Smooth muscle cell (in vitro differentiated cells): ENCODE data around the gene INSRR. TPM values are rescaled to one million over a fixed set of nuclear protein-coding genes. Genes with fewer than 3 reads are reported as not detected.

Experiments used
- DNase-seq: peaks from one replicate; lab custom pipeline; 2025; ENCODE audit not compliant: unreplicated experiment; lab: John Stamatoyannopoulos, UW
- H2AFZ ChIP-seq: fragments of 200-600 bp; sonication (generic); 2 replicates; pipeline ENCODE4 v1.6.0; 2016; ENCODE audit warnings: antibody characterized with exemption, low read depth, mild to moderate bottlenecking
- H3F3A ChIP-seq: fragments of 200-600 bp; sonication (generic); 2 replicates; pipeline ENCODE4 v1.6.0; 2017; ENCODE audit warnings: antibody characterized with exemption, low read depth
- H3K27ac ChIP-seq: fragments of 200-600 bp; sonication (generic); 2 replicates; pipeline ENCODE4 v1.5.1; 2016; ENCODE audit warnings: low read depth, mild to moderate bottlenecking
- H3K27me3 ChIP-seq: fragments of 200-600 bp; sonication (generic); 2 replicates; pipeline ENCODE4 v1.6.1; 2016; ENCODE audit warnings: low read depth, mild to moderate bottlenecking
- H3K36me3 ChIP-seq: fragments of 200-600 bp; sonication (generic); 2 replicates; pipeline ENCODE4 v1.5.1; 2016; ENCODE audit warnings: low read depth
- H3K4me1 ChIP-seq: fragments of 200-600 bp; sonication (generic); 2 replicates; pipeline ENCODE4 v1.5.1; 2016; ENCODE audit warnings: low read depth
- H3K4me2 ChIP-seq: fragments of 200-600 bp; sonication (generic); 2 replicates; pipeline ENCODE4 v1.6.0; 2016; ENCODE audit warnings: mild to moderate bottlenecking
- H3K4me3 ChIP-seq: fragments of 200-600 bp; sonication (generic); 2 replicates; pipeline ENCODE4 v1.5.1; 2016; ENCODE audit warnings: mild to moderate bottlenecking
- H3K79me2 ChIP-seq: fragments of 200-600 bp; sonication (generic); 2 replicates; pipeline ENCODE4 v1.6.0; 2016; ENCODE audit warnings: low read depth, mild to moderate bottlenecking
- H3K9ac ChIP-seq: fragments of 200-600 bp; sonication (generic); 2 replicates; pipeline ENCODE4 v1.6.0; 2016; ENCODE audit warnings: low read depth
- H3K9me3 ChIP-seq: fragments of 200-600 bp; sonication (generic); replicated peaks from 2 replicates; pipeline ENCODE4 v1.5.1; 2016; ENCODE audit warnings: low read depth
- H4K20me1 ChIP-seq: fragments of 200-600 bp; sonication (generic); 2 replicates; pipeline ENCODE4 v1.6.0; 2016; ENCODE audit warnings: low read depth
- CTCF ChIP-seq: fragments of 200-600 bp; sonication (generic); IDR thresholded peaks from 2 replicates; pipeline ENCODE4 v1.5.1; 2017; ENCODE audit warnings: borderline replicate concordance, mild to moderate bottlenecking, antibody characterized with exemption; ENCODE audit not compliant: insufficient read depth, poor library complexity, severe bottlenecking
- WGBS: methylation state at CpG from one replicate; pipeline ENCODE4 v1.1.7; 2016; ENCODE audit warnings: low lambda C conversion rate; 5-methylcytosine and 5-hydroxymethylcytosine counted together
- polyA plus RNA-seq: library from polyadenylated mRNA; unstranded; fragments of >200 nt; fragmentation: Nextera tagmentation; extraction: Ambion mirVana; gene quantifications from 2 replicates; pipeline ENCODE4 v1.2.1, GENCODE V29; 2016
- total RNA-seq: library from RNA; depleted of rRNA; stranded (reverse); fragments of >200 nt; gene quantifications from 2 replicates; pipeline ENCODE4 v1.2.3, GENCODE V29; 2014

Gene INSRR
- total and polyA plus RNA-seq, 2 experiments from 2014 or later = 0.36 to 0.45 TPM

GRCh38 chr1:156836892-156837291 is 22.0 kb downstream of the INSRR start:
- WGBS = 87% methylated on average over 4 of the region's 4 CpGs
- H4K20me1 ChIP-seq = no peaks in the 10 kb centered on the region
- TF ChIP-seq CTCF = no peak
- H3K27ac ChIP-seq = no peak overlapping the region
- no peak overlapping the region for H3K9ac ChIP-seq
- H3K4me2 ChIP-seq = no peak overlapping the region
- no peaks in the 10 kb centered on the region for H3F3A ChIP-seq
- no peak overlapping the region for H2AFZ ChIP-seq
- no peaks in the 10 kb centered on the region for H3K36me3 ChIP-seq
- no peaks in the 10 kb centered on the region for H3K79me2 ChIP-seq
- H3K27me3 ChIP-seq = peaks cover 31% of the 10 kb centered on the region
- H3K4me3 ChIP-seq = no peak overlapping the region
- H3K9me3 ChIP-seq = no peaks in the 10 kb centered on the region
- DNase-seq = no peak
- H3K4me1 ChIP-seq = peaks cover 5% of the 10 kb centered on the region

DNA sequence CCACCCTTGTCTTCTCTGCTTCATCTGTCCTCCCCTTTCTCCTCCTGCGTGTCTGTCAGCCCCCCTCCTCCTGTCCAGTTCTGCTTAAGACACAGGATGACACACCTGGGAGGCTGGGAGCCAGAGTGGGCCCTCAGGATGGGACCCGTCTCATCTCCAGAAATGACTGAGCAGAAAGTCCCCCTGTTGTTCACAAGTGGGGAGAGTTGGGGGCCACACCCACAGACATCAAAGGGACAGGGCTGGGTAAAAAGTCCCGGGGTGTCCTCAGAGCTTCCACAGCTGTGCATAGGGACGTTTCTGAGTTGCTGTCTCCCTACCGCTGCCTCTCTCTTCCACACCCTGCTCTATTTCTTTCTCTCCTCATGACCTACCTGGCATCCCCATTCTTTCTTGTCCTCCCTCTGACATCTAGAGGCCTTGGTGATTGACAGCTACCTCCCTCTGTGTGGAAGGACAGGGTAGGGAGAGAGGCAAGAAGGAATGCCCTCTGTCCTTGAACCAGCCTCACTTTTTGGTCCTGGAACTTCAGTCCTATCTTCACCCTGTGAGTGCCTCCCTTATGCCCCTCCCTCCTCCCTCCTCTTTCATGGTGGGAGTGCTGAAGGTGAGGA is 22.8 kb downstream of the INSRR start:
- Histone ChIP-seq H3K36me3 (no peaks in the 10 kb centered on the region), H3K9me3 (no peaks in the 10 kb centered on the region), H3K27me3 (peaks cover 35% of the 10 kb centered on the region), H3K4me1 (peaks cover 5% of the 10 kb centered on the region), H3K4me3 (no peak overlapping the region), H3K79me2 (no peaks in the 10 kb centered on the region), H3K27ac (no peak overlapping the region), H3K4me2 (no peak overlapping the region), H3F3A (no peaks in the 10 kb centered on the region), H2AFZ (no peak overlapping the region), H4K20me1 (no peaks in the 10 kb centered on the region), H3K9ac (no peak overlapping the region)
- DNase-seq = no peak
- 83% methylated on average over 5 of the region's 5 CpGs for WGBS
- no peak for TF ChIP-seq CTCF

DNA sequence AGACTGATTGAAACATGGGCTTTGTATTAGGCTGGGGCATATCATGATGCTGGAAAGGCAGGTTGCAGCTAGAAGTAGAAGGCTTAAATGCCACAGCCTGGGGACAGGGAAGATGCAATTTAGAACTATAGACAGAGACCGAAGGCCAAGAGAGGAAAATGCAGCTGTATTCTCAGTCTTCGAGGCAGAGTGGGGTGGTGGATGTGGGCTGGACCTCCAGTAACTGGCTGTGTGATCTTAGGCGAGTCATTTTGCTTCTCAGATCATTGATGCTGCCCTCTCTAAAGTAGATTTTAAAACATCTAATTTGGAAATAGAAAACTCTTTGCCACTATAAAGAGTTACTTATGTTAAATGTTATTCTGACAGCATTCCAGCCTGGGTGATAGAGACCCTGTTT is 24.6 kb downstream of the INSRR start:
- 78% methylated on average over 3 of the region's 3 CpGs for WGBS
- H3K79me2 ChIP-seq = no peaks in the 10 kb centered on the region
- no peaks in the 10 kb centered on the region for H3K9me3 ChIP-seq
- H3K36me3 ChIP-seq = no peaks in the 10 kb centered on the region
- no peaks in the 10 kb centered on the region for H4K20me1 ChIP-seq
- H2AFZ ChIP-seq = no peak overlapping the region
- no peak overlapping the region for H3K4me2 ChIP-seq
- H3K27me3 ChIP-seq = peaks cover 35% of the 10 kb centered on the region
- H3F3A ChIP-seq = no peaks in the 10 kb centered on the region
- no peak for TF ChIP-seq CTCF
- H3K9ac ChIP-seq = no peak overlapping the region
- DNase-seq = no peak
- no peak overlapping the region for H3K4me3 ChIP-seq
- H3K27ac ChIP-seq = no peak overlapping the region
- H3K4me1 ChIP-seq = peaks cover 2% of the 10 kb centered on the region

- H3K9ac ChIP-seq = no peak overlapping the region
- H3K36me3 ChIP-seq = no peaks in the 10 kb centered on the region
- no peaks in the 10 kb centered on the region for H3K9me3 ChIP-seq
- H3K4me3 ChIP-seq = no peak overlapping the region
- H3K4me1 ChIP-seq = no peaks in the 10 kb centered on the region
- no peak overlapping the region for H3K27ac ChIP-seq
- H3K27me3 ChIP-seq = peaks cover 35% of the 10 kb centered on the region
- no peaks in the 10 kb centered on the region for H4K20me1 ChIP-seq
- DNase-seq = no peak
- H3K79me2 ChIP-seq = no peaks in the 10 kb centered on the region
- TF ChIP-seq CTCF = no peak
- H3F3A ChIP-seq = no peaks in the 10 kb centered on the region
- no peak overlapping the region for H3K4me2 ChIP-seq
- WGBS = 75% methylated on average over 2 of the region's 2 CpGs
- no peak overlapping the region for H2AFZ ChIP-seq
These were observed 25.3 kb downstream of the INSRR start for GRCh38 chr1:156833603-156834002.
